Measurements from ENCODE around the gene CPNE4.
"Not testable (repeated sequence)": the region's sequence is repeated elsewhere in the genome, so short reads cannot be mapped to it uniquely, and the experiment has no call there.

CPNE4 gene

GRCh38 chr3:131957980-131958379, 76.8 kb downstream of the CPNE4 start:
- no peak for DNase-seq

- DNase-seq = no peak
Measured at GRCh38 chr3:131957511-131957910, 77.3 kb downstream of the CPNE4 start.

- DNase-seq = no peak
Measured at GRCh38 chr3:131948806-131949205, 86.0 kb downstream of the CPNE4 start.

GRCh38 chr3:131944676-131945075, 90.1 kb downstream of the CPNE4 start:
- no peak for DNase-seq

- no peak for DNase-seq
Measured at GRCh38 chr3:131933665-131934064, 101.1 kb downstream of the CPNE4 start.

GRCh38 chr3:131928593-131928992, 106.2 kb downstream of the CPNE4 start:
- DNase-seq = no peak

- no peak for DNase-seq
Measured at GRCh38 chr3:131925571-131925970, 109.2 kb downstream of the CPNE4 start.

- no peak for DNase-seq
Measured at GRCh38 chr3:131922356-131922755, 112.5 kb downstream of the CPNE4 start.

- no peak for DNase-seq
Measured at GRCh38 chr3:131917006-131917405, 117.8 kb downstream of the CPNE4 start.

GRCh38 chr3:131914090-131914691, 120.6 kb downstream of the CPNE4 start:
- DNase-seq = no peak

GRCh38 chr3:131912255-131912654, 122.6 kb downstream of the CPNE4 start:
- DNase-seq = no peak

GRCh38 chr3:131907796-131908195, 127.0 kb downstream of the CPNE4 start:
- DNase-seq = no peak

GRCh38 chr3:131903988-131904415, 130.8 kb downstream of the CPNE4 start:
- no peak for DNase-seq

- no peak for DNase-seq
Measured at GRCh38 chr3:131901686-131902085, 133.1 kb downstream of the CPNE4 start.

- DNase-seq = no peak
Measured at GRCh38 chr3:131900891-131901290, 133.9 kb downstream of the CPNE4 start.

GRCh38 chr3:131899021-131899420, 135.8 kb downstream of the CPNE4 start:
- no peak for DNase-seq

GRCh38 chr3:131898346-131898745, 136.5 kb downstream of the CPNE4 start:
- DNase-seq = no peak

GRCh38 chr3:131896285-131896684, 138.5 kb downstream of the CPNE4 start:
- no peak for DNase-seq

- DNase-seq = no peak
Measured at GRCh38 chr3:131895766-131896165, 139.0 kb downstream of the CPNE4 start.

- DNase-seq = no peak
Measured at GRCh38 chr3:131892331-131892730, 142.5 kb downstream of the CPNE4 start.

- not testable (repeated sequence) for DNase-seq
Measured at GRCh38 chr3:131885871-131886270, 148.9 kb downstream of the CPNE4 start.

GRCh38 chr3:131883711-131884407, 151.0 kb downstream of the CPNE4 start:
- no peak for DNase-seq

GRCh38 chr3:131883086-131883485, 151.7 kb downstream of the CPNE4 start:
- no peak for DNase-seq

- no peak for DNase-seq
Measured at GRCh38 chr3:131881777-131882176, 153.0 kb downstream of the CPNE4 start.

GRCh38 chr3:131880948-131881347, 153.9 kb downstream of the CPNE4 start:
- DNase-seq = no peak

Measured in T-helper 9 cell (primary cell).